GM19023 (cell line): Measurements from ENCODE around the gene BHLHE23.

Experiments
- ATAC-seq: cut with Tn5 transposase; IDR thresholded peaks from one replicate; pipeline ENCODE4 v1.9.1; 2021; ENCODE audit warnings: mild to moderate bottlenecking, moderate library complexity; ENCODE audit not compliant: unreplicated experiment

BHLHE23 gene

GRCh38 chr20:63009988-63010769 is 3.4 kb upstream of the BHLHE23 start:
- ATAC-seq = peak; percentile 53

GRCh38 chr20:63009045-63009961 is 2.5 kb upstream of the BHLHE23 start:
- ATAC-seq = peak; percentile 46

GRCh38 chr20:63008541-63009044 is 1.8 kb upstream of the BHLHE23 start:
- ATAC-seq = no peak

GRCh38 chr20:63007646-63008488 is 1.1 kb upstream of the BHLHE23 start:
- ATAC-seq = no peak

- ATAC-seq = no peak
These were observed 539 bp upstream of the BHLHE23 start for GRCh38 chr20:63007360-63007645.

GRCh38 chr20:63005862-63006539 is 763 bp downstream of the BHLHE23 start:
- no peak for ATAC-seq

- no peak for ATAC-seq
These were observed 1.4 kb downstream of the BHLHE23 start for GRCh38 chr20:63005365-63005861.

GRCh38 chr20:63004607-63005364 is 2.0 kb downstream of the BHLHE23 start:
- ATAC-seq = no peak

GRCh38 chr20:63003546-63003945 is 3.2 kb downstream of the BHLHE23 start:
- no peak for ATAC-seq

- ATAC-seq = no peak
These were observed 4.3 kb downstream of the BHLHE23 start for GRCh38 chr20:63002511-63002910.

- ATAC-seq = no peak
These were observed 5.8 kb downstream of the BHLHE23 start for GRCh38 chr20:63000958-63001357.

- ATAC-seq = no peak
These were observed 6.7 kb downstream of the BHLHE23 start for GRCh38 chr20:63000036-63000435.

- no peak for ATAC-seq
These were observed 7.2 kb downstream of the BHLHE23 start for GRCh38 chr20:62999580-62999979.

GRCh38 chr20:62998449-62998848 is 8.3 kb downstream of the BHLHE23 start:
- ATAC-seq = no peak

GRCh38 chr20:62997417-62998035 is 9.2 kb downstream of the BHLHE23 start:
- no peak for ATAC-seq

GRCh38 chr20:62996596-62996982 is 10.2 kb downstream of the BHLHE23 start:
- ATAC-seq = no peak

- no peak for ATAC-seq
These were observed 10.7 kb downstream of the BHLHE23 start for GRCh38 chr20:62995898-62996595.

- no peak for ATAC-seq
These were observed 11.3 kb downstream of the BHLHE23 start for GRCh38 chr20:62995481-62995880.
